Measurements from ENCODE around the gene CRIM1. TPM values are rescaled to one million over a fixed set of nuclear protein-coding genes. Genes with fewer than 3 reads are reported as not detected.

CRIM1 gene
- total RNA-seq, 2 experiments from 2014 or later, result 11.8 to 12.6 TPM

DNA sequence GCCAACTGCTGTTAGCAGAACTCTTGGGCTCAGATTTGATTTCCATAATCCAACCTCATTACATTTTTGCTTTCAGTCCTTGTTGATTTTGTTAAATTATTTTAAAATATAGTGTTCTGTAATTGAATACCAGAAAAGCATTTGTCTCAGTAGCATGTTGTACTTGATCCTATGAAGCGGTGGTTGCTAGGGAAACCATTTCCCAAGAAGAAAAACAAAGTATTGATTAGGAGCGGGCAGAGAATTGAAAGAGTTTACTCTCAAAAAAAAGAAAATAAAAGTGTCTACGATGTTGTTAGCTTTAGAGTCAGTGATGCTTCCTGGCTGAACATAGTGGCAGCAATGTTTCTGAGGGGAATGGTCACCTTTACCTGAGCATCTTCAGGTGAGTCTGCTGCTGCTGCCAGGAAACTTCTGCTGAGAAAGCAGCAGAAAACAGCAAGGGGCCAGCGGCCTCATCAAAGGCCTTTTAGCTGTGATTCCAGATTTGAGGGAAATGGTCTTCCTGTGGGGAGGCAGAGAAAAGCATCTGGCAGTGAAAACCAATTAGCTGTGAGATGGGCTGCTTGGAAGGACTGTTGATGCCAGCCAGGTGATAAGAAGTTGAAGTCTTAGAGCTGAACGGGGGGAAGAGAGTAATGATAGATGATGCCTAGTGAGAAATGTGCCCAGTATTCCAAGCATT is 37.1 kb downstream of the CRIM1 start:
- Mint-ChIP-seq H3K9me3 (no peaks in the 10 kb centered on the region), H3K4me1 (peaks cover 2% of the 10 kb centered on the region), H3K4me3 (no peak overlapping the region), H3K27ac (no peak overlapping the region), H3K27me3 (no peaks in the 10 kb centered on the region), H3K36me3 (peaks cover 4% of the 10 kb centered on the region)
- DNase-seq, result no peak

DNA sequence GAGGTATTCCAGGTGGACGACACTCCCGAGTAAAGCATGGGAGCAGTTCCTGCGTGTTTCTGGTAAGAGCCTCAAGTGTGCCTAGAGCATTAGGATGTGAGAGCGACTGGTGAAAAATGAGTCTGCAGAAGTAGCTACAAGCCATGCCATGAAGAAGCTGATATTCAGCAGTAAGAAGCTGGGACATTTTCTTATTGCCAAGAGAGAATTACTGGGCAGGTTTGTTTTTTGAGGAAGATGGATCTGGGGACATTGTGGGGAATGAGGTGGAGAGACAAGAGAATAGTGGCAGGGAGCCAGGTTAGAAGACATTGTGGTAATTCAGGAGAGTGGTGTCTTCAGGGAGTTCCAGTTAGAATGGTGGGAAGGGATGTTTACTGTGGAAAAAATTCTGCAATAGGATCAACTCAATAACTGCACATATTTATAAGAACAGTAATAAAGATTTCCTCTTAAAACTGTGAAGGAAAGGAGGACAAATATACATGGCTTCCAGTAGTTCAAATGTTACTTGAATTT is 38.2 kb downstream of the CRIM1 start:
- Mint-ChIP-seq H3K36me3 (peaks cover 4% of the 10 kb centered on the region), H3K4me3 (no peak overlapping the region), H3K27me3 (no peaks in the 10 kb centered on the region), H3K27ac (no peak overlapping the region), H3K4me1 (no peaks in the 10 kb centered on the region), H3K9me3 (no peaks in the 10 kb centered on the region)
- no peak for DNase-seq

DNA sequence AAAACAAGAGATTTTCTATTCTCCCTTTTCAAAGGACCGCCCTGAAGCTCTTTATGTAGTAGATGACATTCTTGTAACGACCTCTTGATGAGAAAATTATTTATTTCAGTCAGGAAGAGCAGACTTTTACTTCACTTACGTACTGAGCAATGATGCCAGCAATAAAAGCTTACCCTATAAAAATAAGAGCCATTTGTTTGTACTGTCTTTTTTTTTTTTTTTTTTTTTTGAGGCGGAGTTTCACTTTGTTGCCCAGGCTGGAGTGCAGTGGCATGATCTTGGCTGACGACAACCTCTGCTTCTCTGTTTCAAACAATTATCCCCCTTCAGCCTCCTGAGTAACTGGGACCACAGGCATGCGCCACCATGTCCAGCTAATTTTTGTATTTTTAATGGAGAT is 39.2 kb downstream of the CRIM1 start:
- Mint-ChIP-seq H3K4me3 (no peak overlapping the region), H3K27ac (no peak overlapping the region), H3K9me3 (no peaks in the 10 kb centered on the region), H3K36me3 (peaks cover 4% of the 10 kb centered on the region), H3K4me1 (no peaks in the 10 kb centered on the region), H3K27me3 (no peaks in the 10 kb centered on the region)
- DNase-seq, result no peak

DNA sequence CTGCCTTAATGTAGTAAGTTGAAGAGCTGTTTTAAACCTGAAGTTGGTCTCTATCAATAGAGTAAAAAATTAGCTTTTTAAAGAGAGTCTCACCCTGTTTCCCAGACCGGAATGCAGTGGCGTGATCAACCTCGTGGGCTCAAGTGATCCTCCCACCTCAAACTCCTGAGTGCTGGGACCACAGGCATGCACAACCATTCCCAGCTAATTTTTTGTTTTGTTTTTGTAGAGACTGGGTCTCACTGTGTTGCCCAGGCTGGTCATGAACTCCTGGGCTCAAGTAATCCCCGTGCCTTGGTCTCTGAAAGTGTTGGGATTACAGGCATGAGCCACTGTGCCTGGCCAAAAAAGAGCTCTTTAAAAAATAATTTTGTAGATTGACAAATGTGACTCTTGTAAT is 40.3 kb downstream of the CRIM1 start:
- H3K36me3 Mint-ChIP-seq, result peaks cover 4% of the 10 kb centered on the region

DNA sequence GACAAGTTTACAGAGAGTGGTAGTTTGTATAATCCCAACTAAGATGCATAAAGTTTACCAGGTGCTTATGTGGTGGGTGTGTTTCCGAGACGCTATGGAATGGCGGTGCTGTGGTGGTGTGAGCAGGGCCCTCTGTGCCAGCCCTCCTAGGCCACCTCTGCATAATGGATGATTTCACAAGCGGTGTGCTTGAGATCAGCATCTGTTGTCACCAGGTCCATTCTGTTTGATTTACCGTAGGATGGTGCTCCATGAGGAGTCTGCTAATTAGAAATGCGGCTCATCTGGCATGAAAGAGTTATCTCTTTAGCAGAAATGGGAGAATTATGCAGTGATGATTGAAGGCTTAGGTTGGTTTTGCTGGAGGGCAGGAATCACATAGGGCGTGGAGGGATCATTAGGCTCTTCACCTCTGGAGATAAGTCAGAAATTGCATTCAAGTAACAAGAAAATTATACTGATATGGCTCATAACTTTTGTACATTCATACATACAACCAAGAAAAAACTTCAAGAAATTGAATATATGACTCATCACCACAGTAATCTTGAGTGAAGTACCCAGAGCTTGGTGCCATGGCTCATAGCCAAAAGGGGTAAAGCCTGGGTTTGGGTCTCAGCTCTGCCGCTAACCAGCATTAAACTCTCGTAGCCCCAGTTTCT is 41.4 kb downstream of the CRIM1 start:
- Mint-ChIP-seq H3K27me3 (no peaks in the 10 kb centered on the region), H3K4me3 (no peak overlapping the region)

More for the DNA sequence above, 40.3 kb downstream of the CRIM1 start:
- no peaks in the 10 kb centered on the region for H3K4me1 Mint-ChIP-seq
- H3K4me3 Mint-ChIP-seq, result no peak overlapping the region
- no peaks in the 10 kb centered on the region for H3K9me3 Mint-ChIP-seq
- no peak overlapping the region for H3K27ac Mint-ChIP-seq
- H3K27me3 Mint-ChIP-seq, result no peaks in the 10 kb centered on the region
- DNase-seq, result no peak

DNA sequence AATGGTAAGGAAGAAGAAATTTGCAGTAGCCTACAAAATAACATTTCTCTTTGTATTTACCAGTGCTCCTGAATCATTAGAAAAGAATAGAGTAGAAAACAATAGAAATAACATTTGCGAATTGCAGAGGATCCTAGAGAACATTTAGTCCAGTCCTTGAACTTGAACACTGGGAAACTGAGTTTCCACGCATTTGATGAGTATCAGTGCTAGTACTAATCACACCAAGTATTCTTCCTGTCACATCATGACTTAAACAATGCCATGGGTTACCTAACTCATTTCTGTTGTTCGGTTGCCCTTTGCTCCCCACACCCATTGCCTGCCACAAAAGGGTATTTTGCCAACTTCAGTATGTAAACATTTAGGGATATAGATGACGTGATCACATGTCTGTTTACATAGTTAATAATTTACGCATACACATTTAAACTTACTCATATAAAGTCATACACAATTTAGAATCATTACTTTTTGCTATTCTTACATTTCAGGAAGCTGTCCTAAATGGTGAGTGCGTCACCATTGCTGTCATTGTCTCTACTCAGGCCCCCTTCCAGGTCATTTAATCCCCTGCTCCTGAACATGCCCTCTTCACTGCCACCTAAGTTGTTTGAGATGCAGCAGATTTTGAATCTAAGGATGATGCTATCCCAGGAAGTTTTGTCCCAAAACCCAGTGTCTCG is 42.3 kb downstream of the CRIM1 start:
- Mint-ChIP-seq H3K4me1 (no peaks in the 10 kb centered on the region), H3K9me3 (no peaks in the 10 kb centered on the region), H3K27ac (no peak overlapping the region), H3K36me3 (peaks cover 4% of the 10 kb centered on the region), H3K27me3 (no peaks in the 10 kb centered on the region), H3K4me3 (no peak overlapping the region)
- no peak for DNase-seq

More for the DNA sequence above, 41.4 kb downstream of the CRIM1 start:
- H3K4me1 Mint-ChIP-seq, result no peaks in the 10 kb centered on the region
- H3K36me3 Mint-ChIP-seq, result peaks cover 4% of the 10 kb centered on the region
- H3K27ac Mint-ChIP-seq, result no peak overlapping the region
- no peaks in the 10 kb centered on the region for H3K9me3 Mint-ChIP-seq
- no peak for DNase-seq

DNA sequence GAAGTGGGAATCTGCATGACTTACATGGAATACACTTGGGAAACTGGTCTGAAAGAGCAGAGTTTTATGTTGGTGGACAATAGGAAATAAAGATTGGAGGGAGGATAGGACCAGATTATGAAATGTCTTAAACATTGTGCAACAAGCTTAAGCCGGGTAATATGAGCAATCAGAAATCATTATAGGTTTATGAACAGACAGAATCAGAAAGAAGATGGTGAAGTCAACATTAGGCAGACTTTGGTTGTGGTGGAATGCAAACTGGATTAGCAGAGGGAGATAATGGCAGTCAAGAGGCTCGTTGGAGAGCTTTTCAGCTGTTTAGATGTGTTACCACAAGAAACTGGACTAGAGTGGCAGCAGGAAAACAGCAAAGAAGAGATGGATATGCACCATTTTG is 43.5 kb downstream of the CRIM1 start:
- DNase-seq, result no peak
- Mint-ChIP-seq H3K27me3 (no peaks in the 10 kb centered on the region), H3K4me1 (no peaks in the 10 kb centered on the region), H3K9me3 (no peaks in the 10 kb centered on the region), H3K27ac (no peak overlapping the region), H3K4me3 (no peak overlapping the region), H3K36me3 (peaks cover 4% of the 10 kb centered on the region)

DNA sequence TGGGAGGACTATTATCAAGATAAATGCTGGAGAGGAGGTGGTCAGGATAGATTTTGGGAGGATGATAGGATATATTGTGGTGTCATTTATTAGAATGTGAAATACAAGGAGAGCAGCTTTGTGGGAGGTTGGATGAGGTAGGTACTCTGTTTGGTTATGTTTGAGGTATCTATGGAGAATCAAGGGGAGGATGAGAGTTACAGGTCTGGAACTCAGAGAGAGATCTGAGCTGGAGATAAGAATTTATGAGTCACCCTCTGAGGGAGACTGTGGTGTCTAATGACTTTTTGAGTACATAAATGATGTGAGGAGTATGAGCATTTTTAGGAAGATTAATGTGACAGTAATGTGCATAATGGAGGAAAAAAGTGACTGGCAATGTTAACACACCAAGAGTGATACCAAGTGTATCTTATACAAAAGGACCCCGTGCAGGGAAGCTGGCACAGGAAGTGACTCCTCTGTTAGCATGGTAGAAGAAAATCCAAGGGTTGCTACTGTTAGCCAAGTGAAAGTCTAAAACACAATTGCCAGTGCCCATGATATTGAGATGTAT is 48.2 kb downstream of the CRIM1 start:
- H3K36me3 Mint-ChIP-seq, result no peaks in the 10 kb centered on the region
- no peaks in the 10 kb centered on the region for H3K27me3 Mint-ChIP-seq
- no peak for DNase-seq
- H3K9me3 Mint-ChIP-seq, result no peaks in the 10 kb centered on the region
- no peak overlapping the region for H3K4me3 Mint-ChIP-seq
- H3K27ac Mint-ChIP-seq, result no peak overlapping the region
- H3K4me1 Mint-ChIP-seq, result no peaks in the 10 kb centered on the region

DNA sequence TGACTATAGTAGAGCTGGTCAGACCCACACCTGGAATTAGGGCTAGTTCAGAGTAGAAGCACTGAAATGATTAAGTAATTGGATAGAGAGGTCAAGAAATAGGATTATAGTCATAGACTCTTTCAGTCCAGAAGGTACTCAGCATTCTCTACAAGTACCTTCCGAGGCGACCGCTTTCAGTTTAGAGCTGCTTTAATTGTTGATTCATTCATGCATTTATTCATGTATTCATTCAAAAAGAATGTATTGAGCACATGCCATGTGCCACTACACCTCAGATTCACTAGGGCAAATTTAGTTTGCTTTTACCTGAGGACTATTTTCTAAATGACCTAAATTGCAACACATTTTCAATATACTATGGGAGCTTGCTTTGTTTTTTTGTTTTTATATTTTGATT is 48.7 kb downstream of the CRIM1 start:
- no peaks in the 10 kb centered on the region for H3K4me1 Mint-ChIP-seq
- H3K36me3 Mint-ChIP-seq, result no peaks in the 10 kb centered on the region
- DNase-seq, result no peak
- no peaks in the 10 kb centered on the region for H3K27me3 Mint-ChIP-seq
- H3K27ac Mint-ChIP-seq, result no peak overlapping the region
- H3K4me3 Mint-ChIP-seq, result no peak overlapping the region
- no peaks in the 10 kb centered on the region for H3K9me3 Mint-ChIP-seq

DNA sequence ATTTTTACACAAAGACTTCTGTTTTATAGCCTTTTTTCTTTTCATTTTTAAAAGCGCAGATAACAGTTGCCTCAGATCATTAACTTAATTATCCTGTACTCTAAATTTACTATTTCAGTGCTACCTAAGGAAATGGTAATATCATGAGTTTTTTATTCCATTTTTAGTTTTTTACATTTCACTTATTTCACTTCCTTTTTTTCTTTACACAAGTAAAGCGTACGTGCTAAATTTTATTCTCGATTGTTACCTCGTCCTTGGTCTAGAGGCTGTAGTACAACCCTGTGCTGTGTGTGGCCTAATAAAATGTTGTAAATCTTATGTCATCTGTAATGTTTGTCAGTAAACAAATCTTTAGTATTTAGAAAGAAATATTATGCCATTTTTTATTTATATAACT is 49.2 kb downstream of the CRIM1 start:
- H3K4me1 Mint-ChIP-seq, result no peaks in the 10 kb centered on the region
- no peaks in the 10 kb centered on the region for H3K36me3 Mint-ChIP-seq
- H3K9me3 Mint-ChIP-seq, result no peaks in the 10 kb centered on the region
- no peak overlapping the region for H3K27ac Mint-ChIP-seq
- no peak for DNase-seq
- H3K4me3 Mint-ChIP-seq, result no peak overlapping the region
- H3K27me3 Mint-ChIP-seq, result no peaks in the 10 kb centered on the region

DNA sequence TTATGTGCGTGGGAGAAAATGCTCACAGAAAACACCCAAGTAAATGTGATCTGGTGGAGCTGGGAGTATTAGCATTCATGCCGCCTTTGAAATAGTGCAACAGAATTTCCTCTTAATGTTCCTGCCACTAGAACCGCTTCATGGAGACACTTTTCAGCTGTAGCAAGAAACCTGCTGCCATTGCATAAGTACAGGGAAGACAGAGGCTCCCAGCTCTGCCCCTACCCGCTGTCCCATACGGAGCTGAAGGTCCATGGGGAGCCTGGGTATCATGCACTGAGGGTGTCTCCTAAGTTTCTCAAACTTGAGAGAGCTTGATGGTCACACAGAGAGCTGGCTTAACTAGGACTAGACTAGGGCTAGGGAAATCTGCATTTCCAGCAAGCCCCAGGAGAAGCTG is 49.6 kb downstream of the CRIM1 start:
- H3K9me3 Mint-ChIP-seq, result no peaks in the 10 kb centered on the region
- no peaks in the 10 kb centered on the region for H3K36me3 Mint-ChIP-seq
- no peaks in the 10 kb centered on the region for H3K27me3 Mint-ChIP-seq
- H3K4me3 Mint-ChIP-seq, result no peak overlapping the region
- DNase-seq, result no peak
- H3K4me1 Mint-ChIP-seq, result no peaks in the 10 kb centered on the region
- H3K27ac Mint-ChIP-seq, result no peak overlapping the region

DNA sequence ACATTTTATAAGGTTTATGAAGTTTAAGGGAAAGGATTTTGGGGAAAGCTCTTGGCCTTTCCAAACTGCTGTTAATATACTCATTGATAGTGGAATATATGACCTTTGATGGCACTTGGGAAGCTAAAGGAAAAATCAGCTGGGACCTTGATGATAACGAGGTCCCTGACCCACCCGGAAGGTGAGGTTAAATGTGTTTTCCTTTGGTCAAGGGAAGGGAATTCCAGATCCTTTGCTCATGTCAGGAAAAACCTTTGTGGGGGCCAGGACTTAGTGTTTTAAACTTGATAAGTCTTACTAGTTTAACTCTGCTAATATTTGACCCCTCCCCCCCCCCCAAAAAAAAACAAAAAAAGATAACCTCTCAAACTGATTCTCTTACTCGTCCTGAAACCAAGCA is 50.7 kb downstream of the CRIM1 start:
- H3K27ac Mint-ChIP-seq, result no peak overlapping the region
- H3K27me3 Mint-ChIP-seq, result no peaks in the 10 kb centered on the region
- H3K4me1 Mint-ChIP-seq, result no peaks in the 10 kb centered on the region
- H3K36me3 Mint-ChIP-seq, result no peaks in the 10 kb centered on the region
- no peak for DNase-seq
- H3K4me3 Mint-ChIP-seq, result no peak overlapping the region
- no peaks in the 10 kb centered on the region for H3K9me3 Mint-ChIP-seq

DNA sequence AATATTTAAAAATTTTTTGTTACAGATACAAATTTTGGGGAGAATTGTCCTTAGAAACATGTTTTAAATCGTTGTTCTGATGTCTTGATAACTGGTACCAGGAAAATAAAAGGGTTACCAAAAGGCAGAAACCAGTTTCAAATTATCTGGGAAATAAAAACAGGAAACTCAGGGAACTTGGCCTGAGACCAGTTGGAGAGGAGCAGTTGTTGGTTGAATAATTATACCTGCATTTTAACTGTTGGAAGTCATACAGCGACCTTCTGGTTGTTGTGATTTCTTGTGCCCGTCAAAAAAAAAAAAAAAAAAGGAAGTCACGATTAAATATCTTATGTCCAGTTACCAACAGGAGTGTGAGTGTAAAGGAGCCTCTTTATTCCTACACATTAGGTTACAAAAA is 51.8 kb downstream of the CRIM1 start:
- Mint-ChIP-seq H3K4me3 (no peak overlapping the region), H3K4me1 (no peaks in the 10 kb centered on the region), H3K36me3 (no peaks in the 10 kb centered on the region), H3K27me3 (no peaks in the 10 kb centered on the region), H3K27ac (no peak overlapping the region), H3K9me3 (no peaks in the 10 kb centered on the region)
- no peak for DNase-seq

DNA sequence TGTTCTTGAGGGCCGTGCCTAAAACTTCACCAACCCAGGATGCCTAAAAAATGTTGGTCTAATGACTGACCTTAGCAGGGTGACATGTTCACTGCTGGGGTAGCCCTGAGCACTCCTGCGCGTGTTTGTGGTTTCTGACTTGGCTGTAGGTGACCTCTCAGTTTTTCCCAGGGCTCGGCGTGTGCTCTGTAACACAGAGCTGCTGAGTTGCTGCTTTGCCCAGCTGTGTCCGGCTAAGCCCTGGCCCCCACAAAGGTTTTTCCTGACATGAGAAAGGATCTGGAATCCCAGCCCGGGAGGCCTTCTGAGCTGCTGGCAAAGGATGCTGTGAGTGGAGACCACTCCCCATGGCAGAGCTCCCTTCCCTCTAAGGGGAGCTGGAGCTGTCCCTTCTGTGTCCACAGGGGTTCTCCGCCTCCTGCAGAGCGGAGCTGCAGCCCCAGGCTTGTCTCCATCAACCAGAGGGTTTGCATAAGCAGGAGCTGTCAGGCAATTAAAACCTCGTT is 52.7 kb downstream of the CRIM1 start:
- H3K4me3 Mint-ChIP-seq, result no peak overlapping the region
- no peaks in the 10 kb centered on the region for H3K4me1 Mint-ChIP-seq
- no peaks in the 10 kb centered on the region for H3K36me3 Mint-ChIP-seq
- no peaks in the 10 kb centered on the region for H3K9me3 Mint-ChIP-seq
- no peak for DNase-seq
- no peak overlapping the region for H3K27ac Mint-ChIP-seq
- H3K27me3 Mint-ChIP-seq, result no peaks in the 10 kb centered on the region

DNA sequence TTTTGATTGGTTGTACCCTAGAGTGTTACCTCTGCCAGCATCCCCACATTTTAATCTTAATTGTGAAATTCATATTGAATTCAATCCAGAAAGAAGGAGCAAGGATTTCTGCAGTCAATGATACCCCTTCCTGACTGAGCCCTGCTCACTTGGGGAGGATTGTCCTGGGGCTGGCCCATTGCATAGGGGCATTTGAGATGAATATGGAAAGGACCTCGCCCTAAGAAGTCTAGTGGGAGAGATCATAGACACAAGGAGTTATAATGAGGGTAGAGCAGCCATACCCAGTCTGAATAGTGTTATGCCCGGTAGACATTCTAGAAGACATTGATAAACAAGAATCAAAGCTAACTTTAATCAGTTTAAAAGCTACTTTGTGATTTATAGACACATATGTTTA is 53.8 kb downstream of the CRIM1 start:
- H3K4me1 Mint-ChIP-seq, result no peaks in the 10 kb centered on the region
- no peaks in the 10 kb centered on the region for H3K9me3 Mint-ChIP-seq
- H3K36me3 Mint-ChIP-seq, result no peaks in the 10 kb centered on the region
- H3K27ac Mint-ChIP-seq, result no peak overlapping the region
- H3K27me3 Mint-ChIP-seq, result no peaks in the 10 kb centered on the region
- no peak for DNase-seq
- H3K4me3 Mint-ChIP-seq, result no peak overlapping the region
